GM23338 (cell line): ENCODE data around the gene IWS1.

Experiments
- CREB1 ChIP-seq: fragments of 250-450 bp; sonication (Bioruptor Pico); IDR thresholded peaks from 2 replicates; pipeline ENCODE4 v1.5.0; 2020; ENCODE audit warnings: low read depth, mild to moderate bottlenecking, moderate library complexity
- EZH2 ChIP-seq: fragments of 200-600 bp; sonication (generic); IDR thresholded peaks from one replicate; pipeline ENCODE4 v1.8.0; 2017; ENCODE audit warnings: antibody characterized with exemption, mild to moderate bottlenecking, low read depth; ENCODE audit not compliant: unreplicated experiment
- EZH2phosphoT487 ChIP-seq: fragments of 200-600 bp; sonication (generic); IDR thresholded peaks from one replicate; pipeline ENCODE4 v1.8.1; 2018; ENCODE audit warnings: antibody characterized with exemption; ENCODE audit not compliant: unreplicated experiment
- JUNB ChIP-seq: IDR thresholded peaks from one replicate; pipeline ENCODE4 v1.6.1; 2016; ENCODE audit warnings: antibody characterized with exemption; ENCODE audit not compliant: unreplicated experiment
- NANOG ChIP-seq: IDR thresholded peaks from 2 replicates; pipeline ENCODE4 v1.6.1; 2016; ENCODE audit warnings: antibody characterized with exemption, borderline replicate concordance
- POLR2AphosphoS5 ChIP-seq: IDR thresholded peaks from 2 replicates; pipeline ENCODE4 v1.6.1; 2016; ENCODE audit warnings: antibody characterized with exemption, low read depth
- STAT1 ChIP-seq: IDR thresholded peaks from one replicate; pipeline ENCODE4 v1.6.1; 2016; ENCODE audit warnings: antibody characterized with exemption; ENCODE audit not compliant: unreplicated experiment
- ZNF331 ChIP-seq: fragments of 250-450 bp; sonication (Bioruptor Pico); IDR thresholded peaks from 2 replicates; pipeline ENCODE4 v1.5.0; 2020; ENCODE audit warnings: low read depth, mild to moderate bottlenecking, moderate library complexity
- TF ChIP-seq, protein P1 (sequence below), 2 experiments: fragments of 200-600 bp in 1 of 2; sonication (generic) in 1 of 2; conservative IDR thresholded peaks; 2 replicates each; pipeline versions ENCODE4 v1.5.1 to v1.6.1; 2016 to 2017; ENCODE audit warnings: antibody characterized with exemption in 2 of 2, low read depth in 2 of 2, mild to moderate bottlenecking in 2 of 2, moderate library complexity in 1 of 2
- TF ChIP-seq, protein P2 (sequence below): IDR thresholded peaks from one replicate; pipeline ENCODE4 v1.6.1; 2018; ENCODE audit warnings: antibody characterized with exemption; ENCODE audit not compliant: unreplicated experiment
- TF ChIP-seq, protein P3 (sequence below): IDR thresholded peaks from 2 replicates; pipeline ENCODE4 v1.6.1; 2016; ENCODE audit warnings: antibody characterized with exemption
- TF ChIP-seq, protein P4 (sequence below): fragments of 250-450 bp; sonication (Bioruptor Pico); IDR thresholded peaks from 2 replicates; pipeline ENCODE4 v1.5.0; 2020; ENCODE audit warnings: mild to moderate bottlenecking, moderate library complexity

DNA sequence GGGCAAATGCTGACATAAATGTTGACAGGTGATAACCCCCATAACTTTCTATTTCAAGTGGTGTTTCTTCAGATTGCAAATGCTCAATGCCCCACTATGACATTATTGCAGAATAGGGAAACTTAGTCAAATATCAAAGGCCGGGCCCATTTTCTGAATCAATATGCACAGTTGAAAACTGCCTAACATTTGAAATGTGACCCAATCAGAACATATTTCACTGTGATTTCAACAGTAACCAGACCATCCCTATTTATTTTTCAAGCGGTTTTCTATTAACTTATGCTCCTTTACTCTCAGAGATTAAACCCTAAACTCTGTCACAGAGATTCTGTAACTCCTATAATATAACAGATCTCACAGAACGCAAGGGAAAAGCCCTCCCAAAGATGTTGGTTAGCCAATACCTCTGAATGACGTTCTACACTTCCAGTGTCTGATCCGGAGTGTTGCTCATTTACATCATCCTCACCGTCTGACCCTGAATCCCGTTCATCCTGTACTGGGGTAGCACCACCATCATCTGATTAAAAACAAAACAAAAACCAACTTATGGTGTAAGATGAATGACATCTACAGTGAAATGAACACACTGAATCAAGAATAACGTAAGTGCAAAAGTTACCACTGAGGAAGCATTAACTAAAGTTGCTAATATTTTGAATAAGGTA, 2.9 kb downstream of the IWS1 start:
- TF ChIP-seq, protein P1, sequence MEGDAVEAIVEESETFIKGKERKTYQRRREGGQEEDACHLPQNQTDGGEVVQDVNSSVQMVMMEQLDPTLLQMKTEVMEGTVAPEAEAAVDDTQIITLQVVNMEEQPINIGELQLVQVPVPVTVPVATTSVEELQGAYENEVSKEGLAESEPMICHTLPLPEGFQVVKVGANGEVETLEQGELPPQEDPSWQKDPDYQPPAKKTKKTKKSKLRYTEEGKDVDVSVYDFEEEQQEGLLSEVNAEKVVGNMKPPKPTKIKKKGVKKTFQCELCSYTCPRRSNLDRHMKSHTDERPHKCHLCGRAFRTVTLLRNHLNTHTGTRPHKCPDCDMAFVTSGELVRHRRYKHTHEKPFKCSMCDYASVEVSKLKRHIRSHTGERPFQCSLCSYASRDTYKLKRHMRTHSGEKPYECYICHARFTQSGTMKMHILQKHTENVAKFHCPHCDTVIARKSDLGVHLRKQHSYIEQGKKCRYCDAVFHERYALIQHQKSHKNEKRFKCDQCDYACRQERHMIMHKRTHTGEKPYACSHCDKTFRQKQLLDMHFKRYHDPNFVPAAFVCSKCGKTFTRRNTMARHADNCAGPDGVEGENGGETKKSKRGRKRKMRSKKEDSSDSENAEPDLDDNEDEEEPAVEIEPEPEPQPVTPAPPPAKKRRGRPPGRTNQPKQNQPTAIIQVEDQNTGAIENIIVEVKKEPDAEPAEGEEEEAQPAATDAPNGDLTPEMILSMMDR (conservative IDR thresholded peaks at IDR 0.05; ENCODE audit: low read depth in 2 of 2), result no peak
- TF ChIP-seq EZH2 (no peak), NANOG (no peak), POLR2AphosphoS5 (no peak), JUNB (no peak), STAT1 (no peak), CREB1 (no peak), ZNF331 (no peak), EZH2phosphoT487 (no peak)
- TF ChIP-seq, protein P2, sequence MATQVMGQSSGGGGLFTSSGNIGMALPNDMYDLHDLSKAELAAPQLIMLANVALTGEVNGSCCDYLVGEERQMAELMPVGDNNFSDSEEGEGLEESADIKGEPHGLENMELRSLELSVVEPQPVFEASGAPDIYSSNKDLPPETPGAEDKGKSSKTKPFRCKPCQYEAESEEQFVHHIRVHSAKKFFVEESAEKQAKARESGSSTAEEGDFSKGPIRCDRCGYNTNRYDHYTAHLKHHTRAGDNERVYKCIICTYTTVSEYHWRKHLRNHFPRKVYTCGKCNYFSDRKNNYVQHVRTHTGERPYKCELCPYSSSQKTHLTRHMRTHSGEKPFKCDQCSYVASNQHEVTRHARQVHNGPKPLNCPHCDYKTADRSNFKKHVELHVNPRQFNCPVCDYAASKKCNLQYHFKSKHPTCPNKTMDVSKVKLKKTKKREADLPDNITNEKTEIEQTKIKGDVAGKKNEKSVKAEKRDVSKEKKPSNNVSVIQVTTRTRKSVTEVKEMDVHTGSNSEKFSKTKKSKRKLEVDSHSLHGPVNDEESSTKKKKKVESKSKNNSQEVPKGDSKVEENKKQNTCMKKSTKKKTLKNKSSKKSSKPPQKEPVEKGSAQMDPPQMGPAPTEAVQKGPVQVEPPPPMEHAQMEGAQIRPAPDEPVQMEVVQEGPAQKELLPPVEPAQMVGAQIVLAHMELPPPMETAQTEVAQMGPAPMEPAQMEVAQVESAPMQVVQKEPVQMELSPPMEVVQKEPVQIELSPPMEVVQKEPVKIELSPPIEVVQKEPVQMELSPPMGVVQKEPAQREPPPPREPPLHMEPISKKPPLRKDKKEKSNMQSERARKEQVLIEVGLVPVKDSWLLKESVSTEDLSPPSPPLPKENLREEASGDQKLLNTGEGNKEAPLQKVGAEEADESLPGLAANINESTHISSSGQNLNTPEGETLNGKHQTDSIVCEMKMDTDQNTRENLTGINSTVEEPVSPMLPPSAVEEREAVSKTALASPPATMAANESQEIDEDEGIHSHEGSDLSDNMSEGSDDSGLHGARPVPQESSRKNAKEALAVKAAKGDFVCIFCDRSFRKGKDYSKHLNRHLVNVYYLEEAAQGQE, result no peak
- TF ChIP-seq, protein P3, sequence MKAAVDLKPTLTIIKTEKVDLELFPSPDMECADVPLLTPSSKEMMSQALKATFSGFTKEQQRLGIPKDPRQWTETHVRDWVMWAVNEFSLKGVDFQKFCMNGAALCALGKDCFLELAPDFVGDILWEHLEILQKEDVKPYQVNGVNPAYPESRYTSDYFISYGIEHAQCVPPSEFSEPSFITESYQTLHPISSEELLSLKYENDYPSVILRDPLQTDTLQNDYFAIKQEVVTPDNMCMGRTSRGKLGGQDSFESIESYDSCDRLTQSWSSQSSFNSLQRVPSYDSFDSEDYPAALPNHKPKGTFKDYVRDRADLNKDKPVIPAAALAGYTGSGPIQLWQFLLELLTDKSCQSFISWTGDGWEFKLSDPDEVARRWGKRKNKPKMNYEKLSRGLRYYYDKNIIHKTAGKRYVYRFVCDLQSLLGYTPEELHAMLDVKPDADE, result no peak
- TF ChIP-seq, protein P4, sequence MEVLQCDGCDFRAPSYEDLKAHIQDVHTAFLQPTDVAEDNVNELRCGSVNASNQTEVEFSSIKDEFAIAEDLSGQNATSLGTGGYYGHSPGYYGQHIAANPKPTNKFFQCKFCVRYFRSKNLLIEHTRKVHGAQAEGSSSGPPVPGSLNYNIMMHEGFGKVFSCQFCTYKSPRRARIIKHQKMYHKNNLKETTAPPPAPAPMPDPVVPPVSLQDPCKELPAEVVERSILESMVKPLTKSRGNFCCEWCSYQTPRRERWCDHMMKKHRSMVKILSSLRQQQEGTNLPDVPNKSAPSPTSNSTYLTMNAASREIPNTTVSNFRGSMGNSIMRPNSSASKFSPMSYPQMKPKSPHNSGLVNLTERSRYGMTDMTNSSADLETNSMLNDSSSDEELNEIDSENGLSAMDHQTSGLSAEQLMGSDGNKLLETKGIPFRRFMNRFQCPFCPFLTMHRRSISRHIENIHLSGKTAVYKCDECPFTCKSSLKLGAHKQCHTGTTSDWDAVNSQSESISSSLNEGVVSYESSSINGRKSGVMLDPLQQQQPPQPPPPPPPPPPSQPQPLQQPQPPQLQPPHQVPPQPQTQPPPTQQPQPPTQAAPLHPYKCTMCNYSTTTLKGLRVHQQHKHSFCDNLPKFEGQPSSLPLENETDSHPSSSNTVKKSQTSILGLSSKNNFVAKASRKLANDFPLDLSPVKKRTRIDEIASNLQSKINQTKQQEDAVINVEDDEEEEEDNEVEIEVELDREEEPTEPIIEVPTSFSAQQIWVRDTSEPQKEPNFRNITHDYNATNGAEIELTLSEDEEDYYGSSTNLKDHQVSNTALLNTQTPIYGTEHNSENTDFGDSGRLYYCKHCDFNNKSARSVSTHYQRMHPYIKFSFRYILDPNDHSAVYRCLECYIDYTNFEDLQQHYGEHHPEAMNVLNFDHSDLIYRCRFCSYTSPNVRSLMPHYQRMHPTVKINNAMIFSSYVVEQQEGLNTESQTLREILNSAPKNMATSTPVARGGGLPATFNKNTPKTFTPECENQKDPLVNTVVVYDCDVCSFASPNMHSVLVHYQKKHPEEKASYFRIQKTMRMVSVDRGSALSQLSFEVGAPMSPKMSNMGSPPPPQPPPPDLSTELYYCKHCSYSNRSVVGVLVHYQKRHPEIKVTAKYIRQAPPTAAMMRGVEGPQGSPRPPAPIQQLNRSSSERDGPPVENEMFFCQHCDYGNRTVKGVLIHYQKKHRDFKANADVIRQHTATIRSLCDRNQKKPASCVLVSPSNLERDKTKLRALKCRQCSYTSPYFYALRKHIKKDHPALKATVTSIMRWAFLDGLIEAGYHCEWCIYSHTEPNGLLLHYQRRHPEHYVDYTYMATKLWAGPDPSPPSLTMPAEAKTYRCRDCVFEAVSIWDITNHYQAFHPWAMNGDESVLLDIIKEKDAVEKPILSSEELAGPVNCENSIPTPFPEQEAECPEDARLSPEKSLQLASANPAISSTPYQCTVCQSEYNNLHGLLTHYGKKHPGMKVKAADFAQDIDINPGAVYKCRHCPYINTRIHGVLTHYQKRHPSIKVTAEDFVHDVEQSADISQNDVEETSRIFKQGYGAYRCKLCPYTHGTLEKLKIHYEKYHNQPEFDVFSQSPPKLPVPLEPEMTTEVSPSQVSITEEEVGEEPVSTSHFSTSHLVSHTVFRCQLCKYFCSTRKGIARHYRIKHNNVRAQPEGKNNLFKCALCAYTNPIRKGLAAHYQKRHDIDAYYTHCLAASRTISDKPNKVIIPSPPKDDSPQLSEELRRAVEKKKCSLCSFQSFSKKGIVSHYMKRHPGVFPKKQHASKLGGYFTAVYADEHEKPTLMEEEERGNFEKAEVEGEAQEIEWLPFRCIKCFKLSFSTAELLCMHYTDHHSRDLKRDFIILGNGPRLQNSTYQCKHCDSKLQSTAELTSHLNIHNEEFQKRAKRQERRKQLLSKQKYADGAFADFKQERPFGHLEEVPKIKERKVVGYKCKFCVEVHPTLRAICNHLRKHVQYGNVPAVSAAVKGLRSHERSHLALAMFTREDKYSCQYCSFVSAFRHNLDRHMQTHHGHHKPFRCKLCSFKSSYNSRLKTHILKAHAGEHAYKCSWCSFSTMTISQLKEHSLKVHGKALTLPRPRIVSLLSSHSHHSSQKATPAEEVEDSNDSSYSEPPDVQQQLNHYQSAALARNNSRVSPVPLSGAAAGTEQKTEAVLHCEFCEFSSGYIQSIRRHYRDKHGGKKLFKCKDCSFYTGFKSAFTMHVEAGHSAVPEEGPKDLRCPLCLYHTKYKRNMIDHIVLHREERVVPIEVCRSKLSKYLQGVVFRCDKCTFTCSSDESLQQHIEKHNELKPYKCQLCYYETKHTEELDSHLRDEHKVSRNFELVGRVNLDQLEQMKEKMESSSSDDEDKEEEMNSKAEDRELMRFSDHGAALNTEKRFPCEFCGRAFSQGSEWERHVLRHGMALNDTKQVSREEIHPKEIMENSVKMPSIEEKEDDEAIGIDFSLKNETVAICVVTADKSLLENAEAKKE (CRISPR knock-in tag), result no peak
